ENCODE measurements around the gene DDX54.

Gene DDX54

GRCh38 chr12:113189361-113189760, 4.1 kb upstream of the DDX54 start:
- no peak for DNase-seq

DNA sequence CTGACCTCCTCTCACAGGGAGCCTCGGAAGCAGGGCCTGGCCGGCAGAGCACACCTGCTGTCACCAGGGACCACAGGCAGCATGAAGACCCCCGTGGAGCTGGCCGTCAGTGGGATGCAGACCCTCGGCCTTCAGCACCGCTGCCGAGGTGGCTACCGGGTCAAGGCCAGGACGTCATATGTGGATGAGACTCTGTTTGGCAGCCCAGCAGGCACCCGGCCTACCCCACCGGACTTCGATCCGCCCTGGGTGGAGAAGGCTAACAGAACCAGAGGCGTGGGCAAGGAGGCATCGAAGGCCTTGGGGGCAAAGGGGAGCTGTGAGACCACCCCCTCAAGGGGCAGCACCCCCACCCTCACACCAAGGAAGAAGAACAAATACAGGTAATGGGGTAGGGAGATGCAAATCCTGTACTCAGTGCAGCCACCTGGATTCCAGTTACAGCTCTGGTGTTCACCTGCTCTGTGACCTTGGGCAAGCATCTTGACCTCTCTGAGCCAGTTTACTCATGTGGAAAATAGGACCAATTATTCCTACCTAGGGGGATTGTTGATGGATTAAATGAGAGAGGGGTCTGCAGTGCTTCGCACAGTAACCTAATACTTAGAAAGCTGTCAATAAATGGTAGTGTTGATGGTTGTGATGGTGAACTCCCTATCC, 1.5 kb upstream of the DDX54 start:
- DNase-seq: no peak

- DNase-seq: peak; percentile 67
Observed at GRCh38 chr12:113186033-113186365, 721 bp upstream of the DDX54 start.

DNA sequence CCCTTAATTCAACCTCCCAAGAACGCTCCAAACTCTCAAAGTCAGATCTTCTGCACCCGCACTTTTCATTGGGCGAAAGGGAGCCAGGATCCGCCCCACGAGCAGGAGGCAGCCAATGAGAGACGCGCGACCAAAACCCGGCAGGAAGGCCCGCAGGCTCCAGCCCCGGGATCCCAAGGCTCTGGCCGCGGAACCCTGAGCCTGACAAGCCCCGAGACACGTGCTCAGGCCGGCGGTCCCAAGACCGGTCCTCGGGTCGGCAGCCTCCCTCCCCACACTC, 438 bp downstream of the DDX54 start:
- DNase-seq: peak; percentile 97

DNA sequence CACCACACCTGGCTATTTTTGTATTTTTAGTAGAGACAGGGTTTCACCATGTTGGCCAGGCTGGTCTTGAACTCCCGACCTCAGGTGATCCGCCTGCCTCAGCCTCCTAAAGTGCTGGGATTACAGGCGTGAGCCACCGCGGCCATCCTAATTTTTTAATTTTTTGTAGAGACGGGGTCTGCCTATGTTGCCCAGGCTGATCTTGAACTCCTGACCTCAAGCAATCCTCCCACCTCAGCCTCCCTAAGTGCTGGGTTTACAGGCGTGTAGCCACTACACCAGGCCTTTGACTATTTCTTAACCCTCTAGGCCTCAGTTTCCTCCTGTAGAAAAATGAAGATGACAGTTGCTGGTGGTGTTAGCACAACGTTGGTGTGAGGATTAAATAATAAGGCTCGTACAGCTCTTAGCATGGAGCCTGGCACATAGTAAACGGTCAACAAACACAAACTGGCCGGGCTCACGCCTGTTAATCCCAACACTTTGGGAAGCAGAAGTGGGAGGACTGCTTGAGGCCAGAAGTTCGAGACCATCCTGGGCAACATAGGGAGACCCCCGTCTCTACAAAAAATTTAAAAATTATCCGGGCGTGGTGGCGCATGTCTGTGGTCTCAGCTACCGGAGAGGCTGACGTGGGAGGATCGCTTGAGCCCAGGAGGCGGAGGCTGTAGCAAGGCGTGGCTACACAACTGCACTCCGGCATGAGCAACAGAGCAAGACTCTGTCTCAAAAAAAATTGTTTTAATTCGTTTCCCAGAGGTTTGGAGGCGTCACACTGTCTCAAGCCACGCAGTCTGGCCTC, 979 bp downstream of the DDX54 start:
- DNase-seq: no peak

- DNase-seq: no peak
Observed at GRCh38 chr12:113183030-113183589, 2.2 kb downstream of the DDX54 start.

- no peak for DNase-seq
Observed at GRCh38 chr12:113181975-113182374, 3.3 kb downstream of the DDX54 start.

DNA sequence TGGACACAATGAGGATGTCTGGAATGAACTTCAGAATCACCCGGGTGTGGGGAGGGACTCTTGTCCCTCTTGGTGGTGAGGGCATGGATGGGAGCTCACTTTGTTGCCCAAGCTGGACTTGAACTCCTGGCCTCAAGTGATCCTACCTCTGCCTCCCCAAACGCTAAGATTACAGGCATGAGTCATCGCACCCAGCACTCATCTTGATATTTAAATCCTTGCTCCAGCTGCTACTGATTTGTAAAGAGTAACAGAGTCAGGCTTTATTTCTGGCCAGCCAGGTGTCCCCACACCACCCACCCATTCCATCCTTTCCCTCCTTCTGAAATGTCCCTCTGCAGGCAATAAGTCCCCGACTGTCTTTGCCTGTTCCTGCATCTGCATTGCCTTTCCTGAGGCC, 4.9 kb downstream of the DDX54 start:
- no peak for DNase-seq

GRCh38 chr12:113179023-113179422, 6.3 kb downstream of the DDX54 start:
- DNase-seq: no peak

DNA sequence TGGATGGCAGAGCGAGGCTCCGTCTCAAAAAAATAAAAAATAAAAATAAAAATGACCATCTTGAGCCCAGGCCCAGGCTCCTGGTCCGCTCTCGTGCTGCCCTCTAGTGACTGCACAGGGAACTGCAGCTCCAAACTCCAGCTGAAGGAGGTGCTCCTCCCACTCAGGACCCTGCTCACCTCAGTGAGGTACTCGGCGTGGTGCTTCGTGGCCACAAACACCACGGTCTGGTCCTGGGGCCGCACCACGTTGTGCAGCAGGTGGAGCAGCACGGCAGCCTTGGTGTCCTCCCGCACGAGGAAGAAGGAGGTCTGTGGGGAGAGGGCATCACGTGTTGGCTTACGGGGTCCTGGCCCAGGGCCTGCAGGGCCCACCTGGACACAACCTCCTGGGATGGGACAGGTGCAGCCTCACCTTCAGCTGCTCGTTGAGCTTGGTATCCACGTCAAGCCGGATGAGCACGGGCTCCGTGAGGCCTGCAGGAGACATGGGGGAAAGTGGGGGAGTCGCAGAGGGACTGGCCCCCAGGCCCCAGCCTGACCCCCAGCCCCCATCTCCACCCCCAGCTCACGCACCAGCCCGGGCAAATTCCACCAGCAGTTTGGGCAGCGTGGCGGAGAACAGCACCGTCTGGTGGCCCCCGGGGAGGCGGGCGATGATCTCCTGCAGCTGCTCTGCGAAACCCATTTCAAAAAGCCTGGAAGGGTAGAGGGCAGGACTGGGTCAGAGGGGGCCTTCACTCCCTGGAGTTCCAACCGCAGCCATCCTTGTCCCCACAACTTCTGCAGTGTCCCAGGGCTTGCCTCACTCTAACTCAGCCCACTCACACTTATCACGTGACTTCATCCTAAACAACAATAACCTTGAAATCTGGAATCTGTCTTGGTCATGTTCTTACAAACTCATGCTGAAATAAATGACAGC, 10.6 kb downstream of the DDX54 start:
- peak; percentile 82 for DNase-seq

DNA sequence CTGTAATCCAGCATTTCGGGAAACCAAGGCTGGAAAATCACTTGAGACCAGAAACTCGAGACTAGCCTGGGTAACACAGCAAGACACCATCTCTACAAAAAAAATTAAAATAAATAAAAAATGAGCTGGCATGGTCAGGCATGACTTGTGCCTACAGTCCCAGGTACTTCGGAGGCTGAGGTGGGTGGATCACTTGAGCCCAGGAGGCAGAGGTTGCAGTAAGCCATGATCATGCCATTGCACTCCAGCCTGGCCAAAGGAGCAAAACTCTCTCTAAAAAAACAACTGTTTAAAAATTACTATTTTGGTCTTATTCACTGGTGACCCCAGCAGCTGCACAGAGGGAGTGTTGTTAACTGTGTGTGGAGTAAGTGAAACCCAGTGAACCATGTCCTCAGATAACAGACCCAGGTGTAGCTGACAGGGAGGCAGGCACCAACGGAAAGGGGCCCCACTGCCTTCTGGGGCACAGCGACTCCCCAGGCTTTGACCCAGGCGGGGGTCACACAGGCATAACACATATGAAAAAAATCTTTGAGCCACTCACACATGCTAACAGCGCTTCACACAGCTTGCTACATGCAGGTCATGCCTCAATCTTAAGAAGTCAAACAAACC, 12.1 kb downstream of the DDX54 start:
- DNase-seq: no peak

GRCh38 chr12:113172185-113172584, 13.1 kb downstream of the DDX54 start:
- no peak for DNase-seq

DNA sequence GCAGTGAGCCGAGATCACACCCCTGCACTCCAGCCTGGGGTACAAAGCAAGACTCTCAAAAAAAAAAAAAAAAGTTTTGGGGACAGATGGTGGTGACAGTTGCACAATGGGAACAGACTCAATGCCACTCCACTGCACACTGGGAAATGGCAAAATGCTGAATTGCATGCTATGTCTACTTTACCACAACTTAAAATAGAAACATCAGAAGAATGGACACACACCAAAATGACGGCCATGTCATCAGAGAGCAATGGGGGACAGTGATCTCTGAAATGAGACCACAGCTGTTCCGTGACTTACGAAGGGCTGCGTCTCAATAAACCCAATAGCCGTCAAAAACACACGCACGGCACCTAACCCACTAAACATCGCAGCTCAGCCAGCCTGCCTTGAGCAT, 13.7 kb downstream of the DDX54 start:
- no peak for DNase-seq

DNA sequence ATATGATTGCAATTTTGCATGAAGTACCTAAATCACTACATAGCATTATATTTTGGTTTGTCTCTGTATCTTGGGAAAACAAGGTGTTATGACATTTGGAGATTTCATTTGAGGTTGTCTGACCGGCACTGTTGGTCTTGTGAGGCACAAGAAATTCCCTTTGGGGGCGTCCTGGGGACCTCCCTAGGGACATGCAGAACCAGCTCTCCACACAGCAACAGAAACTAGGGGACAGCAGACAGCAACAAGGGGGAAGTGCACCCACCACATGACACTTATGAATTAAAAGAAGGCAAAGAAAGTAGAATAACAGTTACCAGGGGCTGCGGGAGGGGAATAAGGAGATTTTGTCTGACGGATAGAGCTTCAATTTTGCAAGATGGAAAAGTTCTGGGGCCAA, 14.4 kb downstream of the DDX54 start:
- DNase-seq: no peak

DNA sequence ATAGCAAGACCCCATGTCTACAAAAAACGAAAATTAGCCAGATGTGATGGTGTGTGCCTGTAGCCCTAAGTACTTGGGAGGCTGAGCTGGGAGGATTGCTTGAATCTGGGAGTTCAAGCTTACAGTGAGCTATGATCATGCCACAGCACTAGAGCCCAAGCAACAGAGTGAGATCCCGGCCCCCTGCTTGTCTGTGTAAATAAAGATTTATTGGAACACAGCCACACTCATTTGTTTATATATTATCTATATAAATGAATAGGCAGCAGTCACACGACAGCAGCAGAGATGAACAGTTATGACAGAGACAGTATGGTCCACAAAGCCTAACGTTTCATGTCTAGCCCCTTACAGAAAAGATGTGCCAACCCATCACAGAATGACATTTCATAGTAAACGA, 14.8 kb downstream of the DDX54 start:
- no peak for DNase-seq

DNA sequence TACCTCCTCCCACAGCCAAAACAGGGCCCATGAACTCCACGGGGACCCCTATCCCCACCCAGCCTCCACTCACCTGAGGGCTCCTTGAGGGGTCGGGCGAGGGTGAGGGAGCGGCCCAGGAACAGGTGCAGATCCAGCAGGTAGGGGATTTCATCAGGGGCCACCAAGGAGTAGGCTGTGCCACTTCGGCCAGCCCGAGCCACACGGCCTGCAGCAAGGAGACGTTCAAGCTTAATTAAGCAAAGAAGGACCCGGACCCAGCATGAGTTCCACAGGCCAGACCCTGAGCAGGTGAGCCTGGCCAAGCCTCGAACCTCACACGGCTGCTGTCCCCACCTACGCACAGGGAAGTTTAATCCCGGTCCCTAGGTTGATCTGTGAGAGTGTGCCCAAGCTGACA, 15.6 kb downstream of the DDX54 start:
- no peak for DNase-seq

DNA sequence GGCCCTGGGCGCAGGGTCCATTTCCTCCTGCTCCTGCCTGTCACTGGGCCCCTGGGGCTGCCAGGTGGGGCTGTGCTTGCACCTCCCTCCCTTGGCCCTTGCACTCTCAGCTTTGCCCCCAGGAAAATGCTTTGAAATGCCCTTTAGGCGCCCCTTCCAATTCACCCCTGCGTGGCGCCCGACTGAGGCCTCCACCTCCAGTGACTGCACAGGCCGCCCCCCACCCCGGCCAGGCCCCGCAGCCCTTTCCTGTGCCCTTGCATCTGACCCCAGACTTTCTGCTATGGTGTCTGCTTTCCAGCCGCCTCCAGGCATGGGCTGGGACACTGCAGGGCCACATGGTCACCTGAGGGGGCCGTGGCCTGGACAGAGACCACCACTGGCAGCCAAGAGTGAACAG, 17.4 kb downstream of the DDX54 start:
- no peak for DNase-seq

DNA sequence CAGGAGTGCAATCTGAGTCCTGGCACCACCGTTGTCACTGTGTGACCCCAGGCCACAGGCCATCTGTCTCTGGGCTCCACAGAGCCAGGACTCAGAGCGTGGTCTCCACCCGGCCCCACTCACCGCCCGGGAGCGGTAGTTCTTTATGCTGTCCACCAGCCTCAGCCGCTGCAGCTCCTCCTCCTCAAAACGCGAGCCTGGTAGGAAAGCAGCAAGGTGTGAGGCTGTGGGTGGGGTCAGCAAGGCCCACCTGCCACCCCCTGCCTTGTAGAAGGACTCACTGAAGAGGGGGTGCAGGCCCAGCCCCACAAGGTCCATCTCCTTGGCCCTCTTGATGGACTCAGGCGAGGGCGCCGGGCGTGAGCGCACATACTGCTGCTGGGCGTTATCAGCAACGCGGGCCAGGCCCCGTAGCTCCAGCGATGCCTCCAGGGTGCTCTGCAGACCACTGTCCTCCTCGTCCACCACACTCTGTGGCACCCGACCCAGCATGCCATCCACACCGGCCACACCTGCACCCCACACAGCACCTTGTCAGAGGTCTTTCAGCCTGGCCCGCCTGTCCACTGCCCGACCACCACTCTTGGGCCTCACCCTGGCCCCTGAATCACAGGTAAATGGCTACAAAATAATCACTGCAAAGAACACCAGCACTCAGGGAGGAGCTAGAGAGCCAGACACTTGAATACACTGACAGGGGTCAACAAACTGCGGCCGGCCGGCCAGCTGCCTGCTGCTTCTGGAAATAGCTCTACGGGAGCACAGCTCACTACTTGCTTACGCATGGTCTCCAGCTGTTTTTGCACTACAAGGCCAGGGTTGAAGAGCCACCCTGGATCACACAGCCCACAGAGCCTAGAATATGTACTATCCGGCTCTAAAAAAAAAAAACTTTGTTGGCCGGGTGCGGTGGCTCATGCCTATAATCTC, 19.5 kb downstream of the DDX54 start:
- no peak for DNase-seq

- no peak for DNase-seq
Observed at GRCh38 chr12:113164014-113164413, 21.3 kb downstream of the DDX54 start.

DNA sequence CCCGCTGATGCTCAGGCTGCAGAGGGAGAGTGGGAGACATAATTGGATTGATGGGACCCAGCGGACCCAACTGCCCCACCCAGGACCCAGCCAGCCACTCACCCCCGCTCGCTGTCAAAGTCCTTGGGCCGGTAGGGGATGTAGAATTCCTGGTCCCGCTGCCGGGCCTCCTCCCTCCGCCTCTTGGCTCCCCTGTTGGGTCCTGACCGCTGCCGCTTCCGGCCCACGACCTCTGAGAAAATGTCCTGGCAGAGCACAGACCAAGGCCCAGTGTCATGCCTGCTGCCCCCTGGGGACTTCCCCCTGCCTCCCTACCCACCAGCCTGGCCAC, 22.3 kb downstream of the DDX54 start:
- DNase-seq: no peak

DNA sequence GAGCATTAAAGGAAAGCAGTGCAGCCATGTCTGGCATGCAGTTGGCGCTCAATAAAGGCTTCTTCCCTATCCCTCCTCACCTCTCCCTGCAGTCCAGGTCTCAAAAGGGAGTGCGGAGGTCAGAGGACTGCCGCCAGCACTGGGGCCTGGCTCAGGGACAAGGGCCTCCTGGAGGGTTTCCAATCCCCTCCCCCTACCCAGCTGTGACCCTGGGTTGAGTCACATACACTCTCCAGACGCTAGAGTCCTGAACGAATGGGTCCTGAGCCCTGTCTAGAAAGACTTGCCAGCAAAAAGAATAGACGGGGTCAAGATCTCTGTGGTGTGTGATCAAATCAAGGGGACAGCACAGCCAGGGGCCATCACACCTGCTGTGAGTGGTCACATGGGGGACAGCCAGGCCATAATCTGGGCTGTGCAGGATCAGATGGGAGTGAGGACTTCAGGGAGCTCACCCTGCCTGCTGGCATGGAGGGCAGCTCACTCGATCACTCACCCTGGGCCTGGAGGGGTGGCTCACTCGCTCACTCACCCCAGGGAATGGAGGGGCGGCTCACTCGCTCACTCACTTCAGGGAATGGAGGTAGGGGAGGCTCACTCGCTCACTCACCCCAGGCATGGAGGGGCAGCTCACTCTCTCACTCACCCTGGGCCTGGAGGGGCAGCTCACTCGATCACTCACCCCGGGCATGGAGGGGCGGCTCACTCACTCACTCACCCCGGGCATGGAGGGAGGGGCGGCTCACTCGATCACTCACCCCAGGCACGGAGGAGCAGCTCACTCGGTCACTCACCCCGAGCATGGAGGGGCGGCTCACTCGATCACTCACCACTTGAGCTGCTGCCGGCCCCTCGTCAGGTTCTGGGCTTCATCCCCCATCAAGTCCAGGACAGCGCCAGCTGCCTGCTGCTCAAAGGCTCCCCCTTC, 22.9 kb downstream of the DDX54 start:
- no peak for DNase-seq

All from hematopoietic multipotent progenitor cell treated with erythropoietin and hydrocortisone succinate and interleukin-3 and kit ligand, for 4 days (in vitro differentiated cells).